ENCODE measurements around the gene UGT1A10. TPM values are rescaled to one million over a fixed set of nuclear protein-coding genes. Genes with fewer than 3 reads are reported as not detected.

The UGT1A10 gene
- total RNA-seq, 5 donors from 2014 or later (not counting 1 experiment from before 2014, with no cell fraction given): not detected

DNA sequence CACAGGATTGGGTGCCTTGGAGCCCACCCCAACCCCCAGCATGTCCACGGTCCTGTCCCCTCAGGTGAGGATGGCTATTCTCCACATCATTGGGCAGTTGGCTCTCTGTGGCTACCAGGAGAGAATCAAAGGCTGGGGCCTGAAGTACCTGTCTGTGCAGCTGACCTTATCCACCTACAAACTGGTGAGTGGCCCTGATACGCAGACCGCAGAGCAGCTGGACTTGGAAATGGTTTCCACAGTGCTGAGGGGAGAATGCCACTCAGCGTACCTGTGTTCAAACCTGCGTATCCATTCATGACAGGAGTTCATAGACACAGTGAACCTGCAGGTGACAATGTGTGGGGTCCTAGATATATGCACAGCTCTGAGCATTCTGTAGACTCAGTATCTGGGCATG is 163.5 kb downstream of the UGT1A10 start:
- H3K4me1 ChIP-seq (ENCODE audit: control insufficient read depth in 1 of 2, extremely low read depth in 1 of 2, insufficient read depth in 2 of 2, low read length in 2 of 2): no peaks in the 10 kb centered on the region
- POLR2A ChIA-PET: interaction anchor here in 1 of 2 donors (0.8 kb wide), 1 partner anchor 29 kb away, joined by 3 read pairs; no protein-coding TSS in a partner anchor
- peaks cover 0 to 32% of the 10 kb centered on the region in 2 experiments for H3K27me3 ChIP-seq (replicated peaks in 1 of 2; ENCODE audit: control insufficient read depth in 2 of 2, extremely low read depth in 1 of 2, insufficient read depth in 2 of 2, low read length in 1 of 2)

DNA sequence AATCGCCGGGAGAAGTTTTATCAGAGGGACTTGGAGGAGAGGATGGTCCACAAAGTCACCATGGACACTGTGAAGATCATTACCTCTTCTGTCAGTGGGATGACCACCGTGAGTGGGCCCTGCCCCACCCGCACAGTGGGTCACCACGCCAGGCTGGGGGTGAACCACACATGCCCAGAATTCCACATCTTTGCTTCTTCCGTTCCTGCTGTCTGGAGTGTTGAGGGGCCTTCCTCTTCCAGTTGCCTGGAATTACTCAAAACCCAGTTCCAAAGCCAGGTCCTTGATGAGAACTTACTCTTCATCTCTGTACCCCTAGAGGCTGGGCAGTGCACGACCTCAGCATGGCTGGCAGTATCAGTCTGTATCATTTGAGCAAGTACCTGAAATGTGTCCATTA is 164.0 kb downstream of the UGT1A10 start:
- ATAC-seq (replicated peaks in 1 of 4) (no peak), DNase-seq (no peak)
- H3K4me3 Mint-ChIP-seq: no peak overlapping the region
- no peak overlapping the region for H3K27ac ChIP-seq (ENCODE audit: low read length)
- POLR2A ChIA-PET: no interaction called here
- no peaks in the 10 kb centered on the region for H3K4me1 ChIP-seq (ENCODE audit: control insufficient read depth in 1 of 2, extremely low read depth in 1 of 2, insufficient read depth in 2 of 2, low read length in 2 of 2)
- peaks cover 0 to 5% (median 0%) of the 10 kb centered on the region in 3 donors for H3K9me3 Mint-ChIP-seq
- H3K27ac Mint-ChIP-seq: no peak overlapping the region
- WGBS (ENCODE audit: insufficient coverage): 84% methylated on average over 7 of the region's 7 CpGs
- H3K4me3 ChIP-seq (ENCODE audit: control insufficient read depth in 1 of 2, extremely low read depth in 1 of 2, low read length in 1 of 2): no peak overlapping the region
- no peaks in the 10 kb centered on the region for H3K36me3 Mint-ChIP-seq
- H3K27me3 Mint-ChIP-seq: peaks cover 9 to 22% of the 10 kb centered on the region in 2 donors
- H3K27me3 ChIP-seq (replicated peaks in 1 of 2; ENCODE audit: control insufficient read depth in 2 of 2, extremely low read depth in 1 of 2, insufficient read depth in 2 of 2, low read length in 1 of 2): peaks cover 0 to 34% of the 10 kb centered on the region in 2 experiments
- CTCF ChIA-PET: no interaction called here
- no peaks in the 10 kb centered on the region for H3K36me3 ChIP-seq (ENCODE audit: control insufficient read depth in 2 of 2, extremely low read depth in 1 of 2, insufficient read depth in 1 of 2, low read length in 1 of 2)
- no peaks in the 10 kb centered on the region for H3K9me3 ChIP-seq
- H3K4me1 Mint-ChIP-seq: no peaks in the 10 kb centered on the region

More for the DNA sequence above, 163.5 kb downstream of the UGT1A10 start:
- Mint-ChIP-seq H3K36me3 (no peaks in the 10 kb centered on the region), H3K27me3 (peaks cover 9 to 22% of the 10 kb centered on the region in 2 donors), H3K4me3 (no peak overlapping the region), H3K27ac (no peak overlapping the region), H3K4me1 (no peaks in the 10 kb centered on the region), H3K9me3 (peaks cover 0 to 5% (median 0%) of the 10 kb centered on the region in 3 donors)
- no peak overlapping the region for H3K4me3 ChIP-seq (ENCODE audit: control insufficient read depth in 1 of 2, extremely low read depth in 1 of 2, low read length in 1 of 2)
- peak in 1 of 35 experiments; percentile 12 for DNase-seq
- 49% methylated on average over 3 of the region's 5 CpGs for WGBS (ENCODE audit: insufficient coverage)
- no peaks in the 10 kb centered on the region for H3K9me3 ChIP-seq
- ATAC-seq (replicated peaks in 1 of 4): no peak
- no peaks in the 10 kb centered on the region for H3K36me3 ChIP-seq (ENCODE audit: control insufficient read depth in 2 of 2, extremely low read depth in 1 of 2, insufficient read depth in 1 of 2, low read length in 1 of 2)
- H3K27ac ChIP-seq (ENCODE audit: low read length): no peak overlapping the region
- CTCF ChIA-PET: no interaction called here

DNA sequence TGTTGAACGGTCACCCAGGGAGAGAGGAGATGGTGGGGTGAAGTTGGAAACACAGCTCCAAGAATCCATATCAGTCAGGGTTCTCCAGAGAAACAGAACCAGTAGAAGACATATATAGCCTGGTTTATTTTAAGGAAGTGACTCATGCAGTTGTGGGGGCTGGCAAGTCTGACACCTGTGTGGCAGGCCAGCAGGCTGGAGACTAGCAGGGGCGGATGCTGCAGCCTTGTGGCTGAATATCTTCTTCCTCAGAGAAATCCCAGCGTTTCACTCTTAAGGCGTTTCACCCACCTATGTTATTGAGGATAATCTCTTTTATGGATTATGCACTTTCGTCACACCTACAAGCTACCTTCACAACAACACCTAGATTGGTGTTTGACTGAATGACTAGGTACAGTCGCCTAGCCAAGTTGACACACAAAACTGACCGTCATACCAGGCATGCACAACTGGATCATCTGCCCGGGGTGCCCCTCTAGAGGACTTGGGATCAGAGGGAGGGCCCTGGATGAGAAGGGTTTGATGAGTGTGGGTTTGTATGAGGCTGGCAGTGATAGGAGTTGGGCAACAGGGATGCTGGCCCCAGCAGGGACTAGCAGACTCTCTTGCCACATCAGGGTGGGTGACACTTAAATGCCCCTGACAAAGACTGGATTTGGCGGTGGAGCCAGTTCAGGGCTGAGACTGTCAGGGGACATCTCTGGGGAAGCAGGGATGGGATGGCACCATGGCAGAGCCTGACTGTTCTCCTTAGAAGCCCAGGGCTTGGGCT is 165.3 kb downstream of the UGT1A10 start:
- Histone ChIP-seq H3K9me3 (no peaks in the 10 kb centered on the region), H3K4me3 (ENCODE audit: control insufficient read depth in 1 of 2, extremely low read depth in 1 of 2, low read length in 1 of 2) (no peak overlapping the region), H3K36me3 (ENCODE audit: control insufficient read depth in 2 of 2, extremely low read depth in 1 of 2, insufficient read depth in 1 of 2, low read length in 1 of 2) (no peaks in the 10 kb centered on the region), H3K27ac (ENCODE audit: low read length) (no peak overlapping the region), H3K4me1 (ENCODE audit: control insufficient read depth in 1 of 2, extremely low read depth in 1 of 2, insufficient read depth in 2 of 2, low read length in 2 of 2) (no peaks in the 10 kb centered on the region), H3K27me3 (replicated peaks in 1 of 2; ENCODE audit: control insufficient read depth in 2 of 2, extremely low read depth in 1 of 2, insufficient read depth in 2 of 2, low read length in 1 of 2) (peaks cover 0 to 34% of the 10 kb centered on the region in 2 experiments)
- peak in 1 of 35 experiments; percentile 13 for DNase-seq
- no peaks in the 10 kb centered on the region for H3K4me1 Mint-ChIP-seq
- no peak overlapping the region for H3K4me3 Mint-ChIP-seq
- CTCF ChIA-PET: no interaction called here
- no peaks in the 10 kb centered on the region for H3K36me3 Mint-ChIP-seq
- peak in 1 of 4 experiments; percentile 42 for ATAC-seq (replicated peaks in 1 of 4)
- 92% methylated on average over 3 of the region's 9 CpGs for WGBS (ENCODE audit: insufficient coverage)
- peaks cover 0 to 5% (median 0%) of the 10 kb centered on the region in 3 donors for H3K9me3 Mint-ChIP-seq
- H3K27ac Mint-ChIP-seq: no peak overlapping the region
- POLR2A ChIA-PET: no interaction called here
- peaks cover 9 to 22% of the 10 kb centered on the region in 2 donors for H3K27me3 Mint-ChIP-seq

DNA sequence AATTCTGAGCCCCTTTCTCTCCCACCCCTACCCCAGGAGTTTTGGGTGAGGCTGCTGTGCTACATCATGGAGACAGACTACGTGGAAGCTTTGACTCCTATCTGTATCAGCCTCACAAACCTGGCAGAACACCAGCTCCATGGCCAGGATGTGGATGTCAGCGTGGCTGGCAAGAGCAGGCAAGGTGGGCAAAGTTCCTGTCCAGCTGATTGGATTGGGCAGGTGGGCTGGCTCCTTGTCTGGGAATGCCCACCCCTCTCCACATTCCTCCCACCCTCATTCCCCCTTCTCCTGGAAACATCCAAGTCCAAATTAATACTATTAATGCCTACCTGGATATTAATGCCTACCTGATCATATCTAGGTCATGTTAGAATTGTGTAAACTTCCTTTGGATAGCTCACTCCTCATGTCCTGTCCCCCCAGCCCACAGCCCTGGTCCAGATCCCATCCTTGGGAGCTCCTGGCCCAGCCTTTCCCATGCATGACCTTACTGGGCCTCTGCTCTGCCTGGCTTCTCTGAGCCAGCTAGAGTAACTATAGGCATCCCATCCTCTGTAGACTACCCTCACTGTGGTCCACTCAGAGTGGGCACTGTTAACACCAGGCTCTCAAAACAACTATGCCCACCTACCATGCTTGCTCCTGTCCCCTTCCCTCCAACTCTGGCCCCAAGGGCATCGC is 166.0 kb downstream of the UGT1A10 start:
- H3K4me1 Mint-ChIP-seq: no peaks in the 10 kb centered on the region
- no peaks in the 10 kb centered on the region for H3K36me3 ChIP-seq (ENCODE audit: control insufficient read depth in 2 of 2, extremely low read depth in 1 of 2, insufficient read depth in 1 of 2, low read length in 1 of 2)

DNA sequence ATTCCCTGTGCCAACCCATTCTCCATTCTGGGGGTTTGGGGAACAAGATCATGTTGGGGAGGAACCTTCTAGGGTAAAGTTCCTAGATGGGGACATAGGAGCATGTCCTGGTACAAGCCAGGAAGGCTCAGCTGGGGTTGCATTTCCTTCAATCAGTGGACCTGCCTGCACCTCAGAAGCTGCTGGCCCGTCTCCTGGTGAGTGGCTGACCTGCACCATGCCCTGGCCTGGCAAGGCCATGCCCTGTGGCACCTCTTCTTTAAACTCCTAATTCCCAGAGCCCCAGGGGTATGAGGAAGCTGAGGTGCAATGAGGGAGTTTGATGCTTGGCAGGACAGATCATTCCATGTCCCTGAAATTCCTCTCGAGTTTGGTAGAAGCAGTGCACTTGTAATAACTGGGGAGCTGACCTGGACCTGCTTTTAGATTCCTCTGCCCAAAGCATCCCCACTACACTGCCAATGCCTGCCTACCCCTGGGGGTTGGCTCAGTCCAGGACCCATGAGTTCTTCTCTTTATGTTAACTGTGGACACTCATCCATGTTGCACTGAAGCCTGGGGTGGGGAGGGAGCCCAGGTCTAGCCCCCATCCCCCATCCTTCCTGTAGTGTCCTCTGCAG is 167.2 kb downstream of the UGT1A10 start:
- peaks cover 0 to 5% (median 0%) of the 10 kb centered on the region in 3 donors for H3K9me3 Mint-ChIP-seq
- Histone ChIP-seq H3K4me1 (ENCODE audit: control insufficient read depth in 1 of 2, extremely low read depth in 1 of 2, insufficient read depth in 2 of 2, low read length in 2 of 2) (no peaks in the 10 kb centered on the region), H3K27ac (ENCODE audit: low read length) (no peak overlapping the region), H3K9me3 (no peaks in the 10 kb centered on the region), H3K36me3 (ENCODE audit: control insufficient read depth in 2 of 2, extremely low read depth in 1 of 2, insufficient read depth in 1 of 2, low read length in 1 of 2) (no peaks in the 10 kb centered on the region), H3K4me3 (ENCODE audit: control insufficient read depth in 1 of 2, extremely low read depth in 1 of 2, low read length in 1 of 2) (no peak overlapping the region), H3K27me3 (replicated peaks in 1 of 2; ENCODE audit: control insufficient read depth in 2 of 2, extremely low read depth in 1 of 2, insufficient read depth in 2 of 2, low read length in 1 of 2) (peaks cover 0 to 47% of the 10 kb centered on the region in 2 experiments)
- 83% methylated on average over 1 of the region's 2 CpGs for WGBS (ENCODE audit: insufficient coverage)
- CTCF ChIA-PET: no interaction called here
- POLR2A ChIA-PET: no interaction called here
- H3K36me3 Mint-ChIP-seq: no peaks in the 10 kb centered on the region
- no peak for DNase-seq
- no peak for ATAC-seq (replicated peaks in 1 of 4)
- H3K4me3 Mint-ChIP-seq: no peak overlapping the region
- H3K27me3 Mint-ChIP-seq: peaks cover 9 to 20% of the 10 kb centered on the region in 2 donors
- no peak overlapping the region for H3K27ac Mint-ChIP-seq
- H3K4me1 Mint-ChIP-seq: no peaks in the 10 kb centered on the region

More for the DNA sequence above, 166.0 kb downstream of the UGT1A10 start:
- Histone ChIP-seq H3K4me1 (ENCODE audit: control insufficient read depth in 1 of 2, extremely low read depth in 1 of 2, insufficient read depth in 2 of 2, low read length in 2 of 2) (no peaks in the 10 kb centered on the region), H3K4me3 (ENCODE audit: control insufficient read depth in 1 of 2, extremely low read depth in 1 of 2, low read length in 1 of 2) (no peak overlapping the region), H3K27ac (ENCODE audit: low read length) (no peak overlapping the region), H3K9me3 (no peaks in the 10 kb centered on the region), H3K27me3 (replicated peaks in 1 of 2; ENCODE audit: control insufficient read depth in 2 of 2, extremely low read depth in 1 of 2, insufficient read depth in 2 of 2, low read length in 1 of 2) (peaks cover 0 to 36% of the 10 kb centered on the region in 2 experiments)
- H3K9me3 Mint-ChIP-seq: peaks cover 0 to 5% (median 0%) of the 10 kb centered on the region in 3 donors
- no peak overlapping the region for H3K27ac Mint-ChIP-seq
- no peak overlapping the region for H3K4me3 Mint-ChIP-seq
- H3K27me3 Mint-ChIP-seq: peaks cover 9 to 22% of the 10 kb centered on the region in 2 donors
- ChIA-PET CTCF (no interaction called here), POLR2A (no interaction called here)
- WGBS (ENCODE audit: insufficient coverage): no CpG with 5 or more reads among the region's 3 CpGs
- ATAC-seq (replicated peaks in 1 of 4): no peak
- H3K36me3 Mint-ChIP-seq: no peaks in the 10 kb centered on the region
- peak in 1 of 35 experiments; percentile 9 for DNase-seq

DNA sequence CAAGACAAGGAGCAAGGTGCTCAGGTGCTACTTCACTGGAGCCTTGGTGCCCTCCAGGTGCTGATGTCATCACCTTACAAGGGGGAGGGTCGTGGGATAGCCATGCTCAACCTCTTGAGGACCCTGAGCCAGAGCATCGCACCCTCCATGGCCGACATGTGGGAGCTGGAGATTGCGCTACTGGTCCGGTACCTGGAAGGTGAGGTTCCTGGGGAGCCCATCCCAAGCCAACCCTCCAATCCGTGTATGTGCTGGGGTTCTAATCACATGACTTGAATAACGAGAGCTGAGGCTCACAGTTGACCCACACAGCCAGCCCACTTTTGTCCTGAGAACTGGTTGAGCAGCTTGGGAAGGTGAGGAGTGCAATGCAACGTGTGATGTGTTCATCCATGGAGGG is 167.7 kb downstream of the UGT1A10 start:
- ATAC-seq (replicated peaks in 1 of 4): no peak

More for the DNA sequence above, 167.7 kb downstream of the UGT1A10 start:
- Mint-ChIP-seq H3K27me3 (peaks cover 9 to 24% of the 10 kb centered on the region in 2 donors), H3K27ac (no peak overlapping the region), H3K4me1 (no peaks in the 10 kb centered on the region), H3K4me3 (no peak overlapping the region), H3K36me3 (no peaks in the 10 kb centered on the region), H3K9me3 (peaks cover 0 to 5% (median 0%) of the 10 kb centered on the region in 3 donors)
- no peaks in the 10 kb centered on the region for H3K4me1 ChIP-seq (ENCODE audit: control insufficient read depth in 1 of 2, extremely low read depth in 1 of 2, insufficient read depth in 2 of 2, low read length in 2 of 2)
- no peaks in the 10 kb centered on the region for H3K9me3 ChIP-seq
- ChIA-PET POLR2A (no interaction called here), CTCF (no interaction called here)
- no peaks in the 10 kb centered on the region for H3K36me3 ChIP-seq (ENCODE audit: control insufficient read depth in 2 of 2, extremely low read depth in 1 of 2, insufficient read depth in 1 of 2, low read length in 1 of 2)
- no peak overlapping the region for H3K4me3 ChIP-seq (ENCODE audit: control insufficient read depth in 1 of 2, extremely low read depth in 1 of 2, low read length in 1 of 2)
- no peak overlapping the region for H3K27ac ChIP-seq (ENCODE audit: low read length)
- DNase-seq: peak in 1 of 35 experiments; percentile 0
- peaks cover 0 to 48% of the 10 kb centered on the region in 2 experiments for H3K27me3 ChIP-seq (replicated peaks in 1 of 2; ENCODE audit: control insufficient read depth in 2 of 2, extremely low read depth in 1 of 2, insufficient read depth in 2 of 2, low read length in 1 of 2)
- WGBS (ENCODE audit: insufficient coverage): 61% methylated on average over 8 of the region's 8 CpGs

Data from T-cell (primary cell).